ENCODE measurements around the gene HNRNPU.

The HNRNPU gene

DNA sequence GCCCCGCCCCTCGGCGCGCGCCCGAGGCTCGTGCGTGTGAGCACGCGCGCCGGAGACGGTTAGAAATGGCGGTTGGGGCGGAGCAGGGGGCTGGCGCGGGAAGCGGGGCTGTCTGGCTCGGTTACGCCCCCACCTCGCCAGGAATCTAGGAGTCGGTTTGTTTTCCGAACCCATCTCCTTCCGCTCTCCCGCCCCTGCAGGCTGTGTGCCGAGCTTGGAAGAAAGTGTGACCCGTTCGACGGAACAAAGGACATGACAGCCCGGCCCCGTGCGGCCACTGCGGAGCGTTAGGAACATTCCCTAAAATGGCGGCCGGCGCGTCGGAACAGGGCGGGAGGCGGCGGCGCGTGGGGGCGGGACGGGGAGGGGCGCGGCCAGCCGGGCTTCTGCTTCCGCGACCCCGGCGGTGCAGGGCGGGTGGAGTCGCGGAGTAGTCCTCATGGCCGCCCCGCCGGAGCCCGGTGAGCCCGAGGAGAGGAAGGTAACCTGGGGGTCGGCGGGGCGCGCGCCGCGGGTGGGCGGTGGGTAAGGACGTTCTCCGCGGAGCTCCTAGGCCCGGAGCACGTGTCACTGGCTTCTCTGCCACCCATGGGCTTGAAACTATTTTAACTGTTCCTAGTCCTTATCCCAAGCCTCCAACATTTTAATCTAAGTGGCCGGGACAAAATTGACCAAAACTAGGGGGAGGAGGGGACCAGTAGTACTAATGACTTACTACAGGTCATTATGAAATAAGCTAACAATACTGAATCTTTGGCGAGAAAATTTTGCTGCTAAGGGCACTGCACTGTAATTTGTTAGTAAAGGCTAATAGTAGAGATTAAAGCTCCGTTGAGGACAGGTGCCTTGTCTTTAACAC is 28.8 kb downstream of the HNRNPU start, which contains the start of gene COX20 (continued):
- TF ChIP-seq ZNF398 (tag by site-specific recombination; IDR thresholded peaks at IDR 0.05) (peak; percentile 79), ZNF202 (tag by site-specific recombination; IDR thresholded peaks at IDR 0.05; ENCODE audit: borderline replicate concordance) (no peak), ZNF132 (tag by site-specific recombination; IDR thresholded peaks at IDR 0.05; ENCODE audit: borderline replicate concordance) (no peak), ZNF510 (tag by site-specific recombination; IDR thresholded peaks at IDR 0.05; ENCODE audit: insufficient replicate concordance) (peak; percentile 29), ZNF335 (tag by site-specific recombination; conservative IDR thresholded peaks at IDR 0.05) (peak; percentile 58), ZFP37 (tag by site-specific recombination; IDR thresholded peaks at IDR 0.05) (peak; percentile 70), ZBTB20 (tag by site-specific recombination; IDR thresholded peaks at IDR 0.05) (peak; percentile 89; the same call in 1 of the 2 replicates), ZNF121 (tag by site-specific recombination; IDR thresholded peaks at IDR 0.05) (peak; percentile 100), ZNF274 (IDR thresholded peaks at IDR 0.05; ENCODE audit: low read length) (no peak), ZNF274 (tag by site-specific recombination; IDR thresholded peaks at IDR 0.05; ENCODE audit: borderline replicate concordance) (no peak), EGR2 (tag by site-specific recombination; IDR thresholded peaks at IDR 0.05; ENCODE audit: low read depth) (peak; percentile 50), ZNF585B (tag by site-specific recombination; IDR thresholded peaks at IDR 0.05) (no peak), BCL11B (tag by site-specific recombination; IDR thresholded peaks at IDR 0.05; ENCODE audit: low read depth) (peak; percentile 76; the same call in 1 of the 2 replicates), REPIN1 (tag by site-specific recombination; IDR thresholded peaks at IDR 0.05; ENCODE audit: low read depth) (no peak; the same call in 1 of the 2 replicates), ZNF843 (tag by site-specific recombination; IDR thresholded peaks at IDR 0.05) (peak; percentile 20; the same call in 1 of the 2 replicates), ZNF654 (tag by site-specific recombination; IDR thresholded peaks at IDR 0.05; ENCODE audit: low read depth) (no peak), ZNF18 (tag by site-specific recombination; IDR thresholded peaks at IDR 0.05) (no peak), ZNF558 (tag by site-specific recombination; IDR thresholded peaks at IDR 0.05) (peak; percentile 13; the same call in 1 of the 2 replicates), ZNF777 (tag by site-specific recombination; IDR thresholded peaks at IDR 0.05; ENCODE audit: borderline replicate concordance) (no peak), GLI2 (tag by site-specific recombination; IDR thresholded peaks at IDR 0.05; ENCODE audit: borderline replicate concordance, low read depth) (no peak), ZNF223 (tag by site-specific recombination; IDR thresholded peaks at IDR 0.05) (no peak), ZNF473 (tag by site-specific recombination; IDR thresholded peaks at IDR 0.05) (no peak), ZNF174 (tag by site-specific recombination; IDR thresholded peaks at IDR 0.05) (no peak), ZNF548 (tag by site-specific recombination; IDR thresholded peaks at IDR 0.05) (no peak), KLF9 (tag by site-specific recombination; IDR thresholded peaks at IDR 0.05; ENCODE audit: low read depth) (peak; percentile 88), ZNF404 (tag by site-specific recombination; IDR thresholded peaks at IDR 0.05) (no peak), ZSCAN18 (tag by site-specific recombination; IDR thresholded peaks at IDR 0.05) (no peak), ZNF596 (tag by site-specific recombination; IDR thresholded peaks at IDR 0.05) (peak; percentile 3; the same call in 1 of the 2 replicates)
- TF ChIP-seq, protein P1, sequence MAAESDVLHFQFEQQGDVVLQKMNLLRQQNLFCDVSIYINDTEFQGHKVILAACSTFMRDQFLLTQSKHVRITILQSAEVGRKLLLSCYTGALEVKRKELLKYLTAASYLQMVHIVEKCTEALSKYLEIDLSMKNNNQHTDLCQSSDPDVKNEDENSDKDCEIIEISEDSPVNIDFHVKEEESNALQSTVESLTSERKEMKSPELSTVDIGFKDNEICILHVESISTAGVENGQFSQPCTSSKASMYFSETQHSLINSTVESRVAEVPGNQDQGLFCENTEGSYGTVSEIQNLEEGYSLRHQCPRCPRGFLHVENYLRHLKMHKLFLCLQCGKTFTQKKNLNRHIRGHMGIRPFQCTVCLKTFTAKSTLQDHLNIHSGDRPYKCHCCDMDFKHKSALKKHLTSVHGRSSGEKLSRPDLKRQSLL (tag by site-specific recombination; IDR thresholded peaks at IDR 0.05), result peak; percentile 36; the same call in 1 of the 2 replicates
- TF ChIP-seq, protein P2, sequence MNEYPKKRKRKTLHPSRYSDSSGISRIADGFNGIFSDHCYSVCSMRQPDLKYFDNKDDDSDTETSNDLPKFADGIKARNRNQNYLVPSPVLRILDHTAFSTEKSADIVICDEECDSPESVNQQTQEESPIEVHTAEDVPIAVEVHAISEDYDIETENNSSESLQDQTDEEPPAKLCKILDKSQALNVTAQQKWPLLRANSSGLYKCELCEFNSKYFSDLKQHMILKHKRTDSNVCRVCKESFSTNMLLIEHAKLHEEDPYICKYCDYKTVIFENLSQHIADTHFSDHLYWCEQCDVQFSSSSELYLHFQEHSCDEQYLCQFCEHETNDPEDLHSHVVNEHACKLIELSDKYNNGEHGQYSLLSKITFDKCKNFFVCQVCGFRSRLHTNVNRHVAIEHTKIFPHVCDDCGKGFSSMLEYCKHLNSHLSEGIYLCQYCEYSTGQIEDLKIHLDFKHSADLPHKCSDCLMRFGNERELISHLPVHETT (tag by site-specific recombination; IDR thresholded peaks at IDR 0.05), result peak; percentile 51
- TF ChIP-seq, protein P3, sequence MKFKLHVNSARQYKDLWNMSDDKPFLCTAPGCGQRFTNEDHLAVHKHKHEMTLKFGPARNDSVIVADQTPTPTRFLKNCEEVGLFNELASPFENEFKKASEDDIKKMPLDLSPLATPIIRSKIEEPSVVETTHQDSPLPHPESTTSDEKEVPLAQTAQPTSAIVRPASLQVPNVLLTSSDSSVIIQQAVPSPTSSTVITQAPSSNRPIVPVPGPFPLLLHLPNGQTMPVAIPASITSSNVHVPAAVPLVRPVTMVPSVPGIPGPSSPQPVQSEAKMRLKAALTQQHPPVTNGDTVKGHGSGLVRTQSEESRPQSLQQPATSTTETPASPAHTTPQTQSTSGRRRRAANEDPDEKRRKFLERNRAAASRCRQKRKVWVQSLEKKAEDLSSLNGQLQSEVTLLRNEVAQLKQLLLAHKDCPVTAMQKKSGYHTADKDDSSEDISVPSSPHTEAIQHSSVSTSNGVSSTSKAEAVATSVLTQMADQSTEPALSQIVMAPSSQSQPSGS (tag by site-specific recombination; IDR thresholded peaks at IDR 0.05; ENCODE audit: low read depth), result no peak
